Endothelial cell of umbilical vein (primary cell): Measurements from ENCODE around the gene LRRC52. TPM values are rescaled to one million over a fixed set of nuclear protein-coding genes. Genes with fewer than 3 reads are reported as not detected.

Experiments used
- BruUV-seq: library from RNA; stranded (reverse); fragments of 400-500 nt; replicated peaks from 2 replicates; lab custom pipeline; 2021; lab: Mats Ljungman, UMichigan
- CTCF ChIA-PET: fragments of 300-600, 350-600 bp; sonication (Branson Sonifier 250); formaldehyde crosslinking; loops from one replicate; lab custom pipeline; 2021; ENCODE audit warnings: antibody characterized with exemption, inconsistent platforms; lab: Charles Lee
- POLR2A ChIA-PET: fragments of 300-600, 350-600 bp; sonication (Branson Sonifier 250); formaldehyde crosslinking; loops from one replicate; lab custom pipeline; 2021; ENCODE audit warnings: antibody characterized with exemption, inconsistent platforms; lab: Charles Lee
- DNase-seq: peaks from one replicate; pipeline ENCODE4 v3.0.0-alpha.2; 2011; ENCODE audit warnings: low read depth, low spot score
- FAIRE-seq: peaks from 2 replicates; lab custom pipeline; 2011; peaks lifted over from hg19 to GRCh38; lab: Jason Lieb, UNC
- H2AFZ ChIP-seq: 2 replicates; pipeline ENCODE4 v1.6.0; 2012; ENCODE audit warnings: low read depth, low read length, control low read depth, inconsistent platforms
- H3K27ac ChIP-seq: 2 replicates; pipeline ENCODE4 v1.5.1; 2011; ENCODE audit warnings: low read depth, mild to moderate bottlenecking, control low read depth, low read length, moderate library complexity; ENCODE audit not compliant: insufficient read depth
- H3K27me3 ChIP-seq, 2 experiments: 2 replicates each; pipeline versions ENCODE4 v1.6.0 to v1.6.1; 2011; ENCODE audit warnings: low read length in 2 of 2, mixed read lengths in 1 of 2; ENCODE audit not compliant: control insufficient read depth in 2 of 2, insufficient read depth in 2 of 2
- H3K36me3 ChIP-seq, 2 experiments: 2 replicates in 1 of 2; 3 replicates in 1 of 2; pipeline ENCODE4 v1.5.1; 2011; ENCODE audit warnings: low read length in 2 of 2, mild to moderate bottlenecking in 1 of 2, moderate library complexity in 1 of 2; ENCODE audit not compliant: control insufficient read depth in 2 of 2, insufficient read depth in 2 of 2; ENCODE audit errors: extremely low read depth in 1 of 2
- H3K4me1 ChIP-seq: 3 replicates; pipeline ENCODE4 v1.5.1; 2011; ENCODE audit warnings: mild to moderate bottlenecking, low read length; ENCODE audit not compliant: control insufficient read depth, insufficient read depth; ENCODE audit errors: extremely low read depth
- H3K4me2 ChIP-seq: 2 replicates; pipeline ENCODE4 v1.6.1; 2011; ENCODE audit warnings: low read length, control low read depth, mixed read lengths; ENCODE audit not compliant: insufficient read depth
- H3K4me3 ChIP-seq, 3 experiments: fragments of 200-600 bp in 1 of 3; sonication (generic), shearing (Covaris generic) in 1 of 3; replicated peaks in 1 of 3; 2 replicates each; pipeline ENCODE4 v1.5.1; 2011 to 2016; ENCODE audit warnings: control low read depth in 3 of 3, low read length in 3 of 3, mild to moderate bottlenecking in 2 of 3, inconsistent platforms in 1 of 3, low read depth in 1 of 3, moderate library complexity in 1 of 3; ENCODE audit not compliant: insufficient read depth in 1 of 3
- H3K79me2 ChIP-seq: 2 replicates; pipeline ENCODE4 v1.6.0; 2012; ENCODE audit warnings: low read length, inconsistent platforms; ENCODE audit not compliant: control insufficient read depth, insufficient read depth
- H3K9ac ChIP-seq: replicated peaks from 2 replicates; pipeline ENCODE3; 2011; ENCODE audit warnings: low read length, control low read depth; ENCODE audit not compliant: insufficient read depth; ENCODE audit errors: extremely low read depth
- H3K9me1 ChIP-seq: replicated peaks from 3 replicates; pipeline ENCODE4 v1.6.0; 2011; ENCODE audit warnings: mild to moderate bottlenecking, low read length; ENCODE audit not compliant: control insufficient read depth, insufficient read depth; ENCODE audit errors: extremely low read depth
- H3K9me3 ChIP-seq: replicated peaks from 2 replicates; pipeline ENCODE4 v1.5.1; 2012; ENCODE audit warnings: low read length, inconsistent platforms; ENCODE audit not compliant: control insufficient read depth, insufficient read depth
- H4K20me1 ChIP-seq: replicated peaks from 2 replicates; pipeline ENCODE3; 2011; ENCODE audit warnings: mild to moderate bottlenecking, low read length; ENCODE audit not compliant: control insufficient read depth, insufficient read depth; ENCODE audit errors: extremely low read depth
- CTCF ChIP-seq, 2 donors: IDR thresholded peaks; 1 replicate in 1 of 2; 2 replicates in 1 of 2; pipeline ENCODE4 v1.5.1; 2011; ENCODE audit warnings: low read length in 2 of 2, mild to moderate bottlenecking in 2 of 2, moderate library complexity in 2 of 2, control low read depth in 1 of 2, inconsistent platforms in 1 of 2, low read depth in 1 of 2; ENCODE audit not compliant: insufficient read depth in 1 of 2; ENCODE audit errors: extremely low read depth in 1 of 2
- EZH2 ChIP-seq: IDR thresholded peaks from 2 replicates; pipeline ENCODE4 v1.6.1; 2012; ENCODE audit warnings: borderline replicate concordance, low read depth, mild to moderate bottlenecking, moderate library complexity, low read length, inconsistent platforms; ENCODE audit not compliant: severe bottlenecking
- FOS ChIP-seq: IDR thresholded peaks from 2 replicates; pipeline ENCODE4 v1.6.1; 2011; ENCODE audit warnings: mild to moderate bottlenecking, low read length, moderate library complexity, borderline replicate concordance; ENCODE audit not compliant: insufficient read depth
- GATA2 ChIP-seq: IDR thresholded peaks from 2 replicates; pipeline ENCODE4 v1.7.0; 2011; ENCODE audit warnings: low read depth, mild to moderate bottlenecking, moderate library complexity, mixed read lengths, low read length; ENCODE audit not compliant: insufficient read length, insufficient read depth
- JUN ChIP-seq: IDR thresholded peaks from 2 replicates; pipeline ENCODE4 v1.6.1; 2011; ENCODE audit warnings: borderline replicate concordance, low read depth; ENCODE audit not compliant: insufficient read length, insufficient read depth
- MAX ChIP-seq: IDR thresholded peaks from 2 replicates; pipeline ENCODE4 v1.6.1; 2011; ENCODE audit not compliant: insufficient read depth, insufficient read length
- MYC ChIP-seq: IDR thresholded peaks from one replicate; pipeline ENCODE4 v1.6.1; 2011; ENCODE audit warnings: mild to moderate bottlenecking, low read depth, low read length
- POLR2A ChIP-seq: IDR thresholded peaks from 2 replicates; pipeline ENCODE4 v1.6.1; 2012; ENCODE audit warnings: low read depth, mild to moderate bottlenecking, control low read depth, low read length
- POLR2AphosphoS5 ChIP-seq: IDR thresholded peaks from 2 replicates; pipeline ENCODE4 v1.6.1; 2012; ENCODE audit warnings: low read depth, mild to moderate bottlenecking, control low read depth, low read length, moderate library complexity; ENCODE audit not compliant: insufficient read depth
- dilution Hi-C: fragments of 300-500 bp; cut with MboI; formaldehyde crosslinking; loops from one replicate; pipeline ENCODE4 v1.15.0; 2019; ENCODE audit warnings: low sequenced_read_pairs; ENCODE audit not compliant: extremely low pct_ligation_motif_present
- intact Hi-C: fragments of 100-400 bp; cut with micrococcal nuclease; formaldehyde crosslinking; loops from one replicate; pipeline ENCODE4 v1.10.0; 2022
- polyA plus RNA-seq, 4 experiments: library from polyadenylated mRNA; depleted of rRNA in 3 of 4; stranded (reverse) in 3 of 4; unstranded in 1 of 4; fragments of >200 nt; gene quantifications; 2 replicates each; pipeline versions ENCODE4 v1.2.1 to v1.2.3, GENCODE V29; 2011 to 2012; ENCODE audit warnings: missing spikeins in 1 of 4
- total RNA-seq: library from RNA; stranded (reverse); gene quantifications from 2 replicates; pipeline ENCODE4 v1.2.3, GENCODE V29; 2021

LRRC52 gene
- total and polyA plus RNA-seq, 2 donors (not counting 3 experiments of a cell fraction or from before 2014, with no cell fraction given), result not detected

GRCh38 chr1:165542015-165542631 lies 1.7 kb upstream of the LRRC52 start:
- BruUV-seq, result no TSS peak
- ChIA-PET CTCF (interaction anchor here (1.2 kb wide), 1 partner anchor 175 kb away, joined by 3 read pairs; no protein-coding TSS in a partner anchor), POLR2A (no interaction called here)
- no peak overlapping the region for H3K27ac ChIP-seq
- no peaks in the 10 kb centered on the region for H3K36me3 ChIP-seq
- DNase-seq (no peak), FAIRE-seq (no peak)
- no peak overlapping the region for H3K9ac ChIP-seq
- no peaks in the 10 kb centered on the region for H3K9me3 ChIP-seq
- H2AFZ ChIP-seq, result no peak overlapping the region
- intact Hi-C loops (no loop called here), dilution Hi-C loops (no loop called here)
- H3K9me1 ChIP-seq, result no peaks in the 10 kb centered on the region
- H3K4me3 ChIP-seq, result no peak overlapping the region
- no peak for TF ChIP-seq EZH2
- no peak for TF ChIP-seq CTCF (IDR thresholded peaks at IDR 0.05; ENCODE audit: extremely low read depth in 1 of 2, insufficient read depth in 1 of 2, low read depth in 1 of 2, low read length in 2 of 2)
- TF ChIP-seq POLR2AphosphoS5, result no peak
- TF ChIP-seq MYC, result no peak
- no peak for TF ChIP-seq GATA2
- TF ChIP-seq FOS, result no peak
- TF ChIP-seq JUN, result no peak
- no peak for TF ChIP-seq MAX
- no peak for TF ChIP-seq POLR2A
- H3K27me3 ChIP-seq, result peaks cover 0 to 5% of the 10 kb centered on the region in 2 experiments
- no peaks in the 10 kb centered on the region for H4K20me1 ChIP-seq
- no peaks in the 10 kb centered on the region for H3K79me2 ChIP-seq
- H3K4me2 ChIP-seq, result no peak overlapping the region
- no peaks in the 10 kb centered on the region for H3K4me1 ChIP-seq
